Natural killer cell (primary cell): ENCODE data around the gene ARHGAP30. TPM values are rescaled to one million over a fixed set of nuclear protein-coding genes. Genes with fewer than 3 reads are reported as not detected.

Experiments used
- ATAC-seq, 3 donors: fragments of 150-1000 bp in 2 of 3; fragments of 200-7000 bp in 1 of 3; cut with Tn5 transposase; 1 replicate in 1 of 3; 2 replicates in 2 of 3; pipeline ENCODE4 v1.10.0; 2021; ENCODE audit warnings: mild to moderate bottlenecking in 2 of 3, moderate library complexity in 2 of 3
- DNase-seq, 2 donors: peaks; one replicate each; pipeline versions ENCODE4 v3.0.0 to v3.0.0-alpha.2; 2013 to 2021; ENCODE audit warnings: mixed read lengths in 1 of 2
- H3K27ac ChIP-seq: one replicate; pipeline ENCODE4 v1.5.1; 2013; ENCODE audit warnings: mild to moderate bottlenecking, low read length
- H3K27me3 ChIP-seq: one replicate; pipeline ENCODE4 v1.6.1; 2013; ENCODE audit warnings: low read length; ENCODE audit not compliant: control insufficient read depth, insufficient read depth
- H3K36me3 ChIP-seq: one replicate; pipeline ENCODE4 v1.6.1; 2013; ENCODE audit warnings: low read length; ENCODE audit not compliant: control insufficient read depth, insufficient read depth
- H3K4me1 ChIP-seq: one replicate; pipeline ENCODE4 v1.6.1; 2013; ENCODE audit warnings: low read length; ENCODE audit not compliant: control insufficient read depth, insufficient read depth
- H3K4me3 ChIP-seq: one replicate; pipeline ENCODE4 v1.5.1; 2013; ENCODE audit warnings: low read length
- H3K9me3 ChIP-seq: one replicate; pipeline ENCODE4 v1.6.1; 2013; ENCODE audit warnings: low read length; ENCODE audit not compliant: control insufficient read depth, insufficient read depth
- H3K27ac Mint-ChIP-seq, 2 donors: one replicate each; pipeline ENCODE4 v1.8.0; 2022; ENCODE audit warnings: mild to moderate bottlenecking in 2 of 2, mixed read lengths in 2 of 2, moderate library complexity in 1 of 2
- H3K27me3 Mint-ChIP-seq, 2 donors: one replicate each; pipeline ENCODE4 v1.8.0; 2022; ENCODE audit warnings: low read depth in 2 of 2, mixed read lengths in 2 of 2
- H3K36me3 Mint-ChIP-seq: one replicate; pipeline ENCODE4 v1.8.0; 2022; ENCODE audit warnings: mixed read lengths
- H3K4me1 Mint-ChIP-seq, 2 donors: one replicate each; pipeline ENCODE4 v1.8.0; 2022; ENCODE audit warnings: mixed read lengths in 2 of 2
- H3K4me3 Mint-ChIP-seq: one replicate; pipeline ENCODE4 v1.8.0; 2022; ENCODE audit warnings: mild to moderate bottlenecking, moderate library complexity, mixed read lengths
- H3K9me3 Mint-ChIP-seq, 2 donors: one replicate each; pipeline ENCODE4 v1.8.0; 2022; ENCODE audit warnings: mixed read lengths in 2 of 2
- WGBS: methylation state at CpG from one replicate; pipeline ENCODE4 v1.1.7; 2013; ENCODE audit warnings: missing lambda C conversion rate; ENCODE audit not compliant: insufficient coverage; 5-methylcytosine and 5-hydroxymethylcytosine counted together
- intact Hi-C: fragments of 100-400 bp; cut with micrococcal nuclease; formaldehyde crosslinking; loops from one replicate; pipeline ENCODE4 v1.14.2; 2022
- total RNA-seq, 4 donors: library from RNA; stranded (reverse); fragments of 120-200 nt in 1 of 4; gene quantifications; one replicate each; pipeline versions ENCODE4 v1.2.3 to v1.2.4, GENCODE V29; 2013 to 2022
- TF ChIP-seq, protein P1 (sequence below): fragments of 200-600 bp; IDR thresholded peaks from one replicate; pipeline ENCODE4 v1.8.0; 2022; ENCODE audit warnings: antibody characterized with exemption

ARHGAP30 gene
- total RNA-seq, 3 donors from 2014 or later (not counting 1 experiment from before 2014, with no cell fraction given), result 246 to 310 (median 272) TPM

- H3K4me3 Mint-ChIP-seq, result peak within 1 kb of the TSS; percentile 97
- Histone ChIP-seq H3K36me3 (peaks cover 62% of the 10 kb centered on the region), H3K27me3 (no peaks in the 10 kb centered on the region), H3K4me1 (peaks cover 35% of the 10 kb centered on the region), H3K9me3 (no peaks in the 10 kb centered on the region), H3K4me3 (peak within 1 kb of the TSS; percentile 90), H3K27ac (peak within 1 kb of the TSS; percentile 88)
- DNase-seq (peak; percentile 93 to 98), ATAC-seq (peak; percentile 79 to 92 (median 87))
- H3K27me3 Mint-ChIP-seq, result no peaks in the 10 kb centered on the region
- intact Hi-C loops, result loop anchor here (1.0 to 2.0 kb wide), 2 partner anchors 22 to 25 kb away; partner anchors contain the start of gene F11R
- H3K36me3 Mint-ChIP-seq, result no peaks in the 10 kb centered on the region
- WGBS, result under 1% methylated on average over 23 of the region's 29 CpGs
- TF ChIP-seq, protein P1, sequence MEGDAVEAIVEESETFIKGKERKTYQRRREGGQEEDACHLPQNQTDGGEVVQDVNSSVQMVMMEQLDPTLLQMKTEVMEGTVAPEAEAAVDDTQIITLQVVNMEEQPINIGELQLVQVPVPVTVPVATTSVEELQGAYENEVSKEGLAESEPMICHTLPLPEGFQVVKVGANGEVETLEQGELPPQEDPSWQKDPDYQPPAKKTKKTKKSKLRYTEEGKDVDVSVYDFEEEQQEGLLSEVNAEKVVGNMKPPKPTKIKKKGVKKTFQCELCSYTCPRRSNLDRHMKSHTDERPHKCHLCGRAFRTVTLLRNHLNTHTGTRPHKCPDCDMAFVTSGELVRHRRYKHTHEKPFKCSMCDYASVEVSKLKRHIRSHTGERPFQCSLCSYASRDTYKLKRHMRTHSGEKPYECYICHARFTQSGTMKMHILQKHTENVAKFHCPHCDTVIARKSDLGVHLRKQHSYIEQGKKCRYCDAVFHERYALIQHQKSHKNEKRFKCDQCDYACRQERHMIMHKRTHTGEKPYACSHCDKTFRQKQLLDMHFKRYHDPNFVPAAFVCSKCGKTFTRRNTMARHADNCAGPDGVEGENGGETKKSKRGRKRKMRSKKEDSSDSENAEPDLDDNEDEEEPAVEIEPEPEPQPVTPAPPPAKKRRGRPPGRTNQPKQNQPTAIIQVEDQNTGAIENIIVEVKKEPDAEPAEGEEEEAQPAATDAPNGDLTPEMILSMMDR, result no peak
- peak within 1 kb of the TSS; percentile 98 to 99 for H3K27ac Mint-ChIP-seq
- peaks cover 37 to 72% of the 10 kb centered on the region in 2 donors for H3K4me1 Mint-ChIP-seq
- no peaks in the 10 kb centered on the region for H3K9me3 Mint-ChIP-seq
Observed at GRCh38 chr1:161045736-161046604, 23.7 kb downstream of the ARHGAP30 start, which contains the start of gene USF1. Gene USF1 (minus strand): TSS chr1:161045977. CDS start chr1:161043275, 2,702 bp downstream.

DNA sequence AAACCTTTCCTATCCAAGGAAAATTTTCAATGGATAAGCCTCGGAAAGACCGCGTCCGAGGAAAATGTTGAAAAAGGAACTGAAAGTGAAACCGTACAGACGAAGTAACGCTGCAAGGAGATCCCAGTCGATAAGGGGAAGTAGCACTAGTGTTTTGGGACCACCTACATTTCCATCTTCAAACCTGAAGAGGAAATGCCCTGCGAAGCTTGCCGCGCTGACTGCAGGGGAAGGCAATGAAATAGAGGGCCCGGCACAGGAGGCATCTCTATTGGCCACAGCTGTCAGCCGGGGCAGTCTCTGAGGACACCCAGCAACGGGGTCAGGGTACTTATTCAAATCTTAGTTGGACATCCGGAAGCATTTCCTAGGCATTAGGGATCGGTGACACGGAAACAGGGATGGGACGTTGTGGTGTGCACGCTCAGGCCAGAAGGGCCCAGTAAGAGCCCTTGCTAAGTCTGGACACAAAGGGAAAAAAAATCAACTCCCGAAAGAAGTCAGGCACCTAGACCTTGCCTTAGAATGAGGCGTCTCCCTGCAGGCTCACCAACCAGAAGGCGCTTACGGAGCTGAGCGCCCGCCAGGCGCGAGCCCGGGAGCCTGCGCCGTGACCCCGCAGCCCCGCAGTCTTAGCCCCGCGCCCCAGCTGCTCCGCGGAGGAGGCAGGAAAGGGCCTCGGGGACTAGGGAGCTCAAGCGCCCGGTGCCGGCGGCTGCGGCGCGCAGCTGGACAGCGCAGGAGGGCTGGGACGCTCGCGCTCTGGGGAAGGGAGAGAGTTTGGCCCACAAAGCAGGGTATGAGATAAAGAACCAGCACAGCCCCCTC is 24.6 kb downstream of the ARHGAP30 start:
- intact Hi-C loops, result loop anchor here (1.0 to 2.0 kb wide), 2 partner anchors 23 to 24 kb away; partner anchors contain the start of gene F11R
- peak overlapping the region; percentile 88 for H3K27ac ChIP-seq
- H3K4me3 ChIP-seq, result peak overlapping the region; percentile 90
- DNase-seq (peak; percentile 45 to 83), ATAC-seq (peak; percentile 46 to 69 (median 51))
- H3K36me3 ChIP-seq, result peaks cover 64% of the 10 kb centered on the region
- peak overlapping the region; percentile 98 to 99 for H3K27ac Mint-ChIP-seq
- H3K9me3 Mint-ChIP-seq, result no peaks in the 10 kb centered on the region
- no peaks in the 10 kb centered on the region for H3K27me3 ChIP-seq
- peak overlapping the region; percentile 97 for H3K4me3 Mint-ChIP-seq
- peaks cover 35% of the 10 kb centered on the region for H3K4me1 ChIP-seq
- H3K9me3 ChIP-seq, result no peaks in the 10 kb centered on the region
- TF ChIP-seq, protein P1, result no peak
- H3K4me1 Mint-ChIP-seq, result peaks cover 37 to 69% of the 10 kb centered on the region in 2 donors
- H3K27me3 Mint-ChIP-seq, result no peaks in the 10 kb centered on the region
- H3K36me3 Mint-ChIP-seq, result no peaks in the 10 kb centered on the region
- under 1% methylated on average over 48 of the region's 48 CpGs for WGBS

- Mint-ChIP-seq H3K4me1 (peaks cover 37 to 73% of the 10 kb centered on the region in 2 donors), H3K27me3 (no peaks in the 10 kb centered on the region), H3K9me3 (no peaks in the 10 kb centered on the region), H3K36me3 (no peaks in the 10 kb centered on the region), H3K27ac (peak overlapping the region; percentile 98 to 99), H3K4me3 (peak overlapping the region; percentile 97)
- TF ChIP-seq, protein P1, result no peak
- Histone ChIP-seq H3K36me3 (peaks cover 64% of the 10 kb centered on the region), H3K27me3 (no peaks in the 10 kb centered on the region), H3K4me3 (peak overlapping the region; percentile 90), H3K27ac (peak overlapping the region; percentile 88), H3K9me3 (no peaks in the 10 kb centered on the region), H3K4me1 (peaks cover 38% of the 10 kb centered on the region)
- ATAC-seq (no peak), DNase-seq (peak in 1 of 2 donors; percentile 73)
- intact Hi-C loops, result loop anchor here (2.0 kb wide), 1 partner anchor 24 kb away; the partner anchor contains the start of gene F11R
Observed at GRCh38 chr1:161044535-161044907, 25.2 kb downstream of the ARHGAP30 start.
